HepG2 (cell line): Measurements from ENCODE around the gene TNFAIP8L3.

Experiments used
- CTCF ChIP-seq: sonication (generic); formaldehyde crosslinking; IDR thresholded peaks from 2 replicates; pipeline ENCODE4 v1.5.0; 2020; ENCODE audit warnings: mild to moderate bottlenecking, missing genetic modification reagents, moderate library complexity
- ESRRA ChIP-seq: sonication (generic); formaldehyde crosslinking; IDR thresholded peaks from 2 replicates; pipeline ENCODE4 v1.5.1; 2020; ENCODE audit warnings: mild to moderate bottlenecking, low read depth, missing genetic modification reagents
- ETV6 ChIP-seq: sonication (generic); formaldehyde crosslinking; conservative IDR thresholded peaks from 2 replicates; pipeline ENCODE4 v1.4.0; 2020; ENCODE audit warnings: missing genetic modification reagents
- GABPA ChIP-seq, 2 experiments: IDR thresholded peaks; 2 replicates each; pipeline ENCODE4 v1.6.1; 2011 to 2016; ENCODE audit warnings: low read depth in 2 of 2, low read length in 1 of 2, missing biosample characterization in 1 of 2, missing genetic modification characterization in 1 of 2
- KDM1A ChIP-seq: IDR thresholded peaks from 2 replicates; pipeline ENCODE4 v1.6.1; 2016; ENCODE audit warnings: missing compliant biosample characterization
- MXI1 ChIP-seq: IDR thresholded peaks from 3 replicates; pipeline ENCODE4 v1.6.1; 2012; ENCODE audit warnings: low read depth, low read length, inconsistent platforms, borderline replicate concordance
- NFRKB ChIP-seq: fragments of 450-650 bp; IDR thresholded peaks from 2 replicates; pipeline ENCODE4 v1.6.1; 2017
- POLR2A ChIP-seq, 2 experiments: IDR thresholded peaks; 2 replicates each; pipeline ENCODE4 v1.6.1; 2011; ENCODE audit warnings: low read depth in 2 of 2, low read length in 2 of 2, mild to moderate bottlenecking in 1 of 2, moderate library complexity in 1 of 2; ENCODE audit not compliant: insufficient read depth in 1 of 2
- RFX5 ChIP-seq: IDR thresholded peaks from 2 replicates; pipeline ENCODE4 v1.6.1; 2011; ENCODE audit warnings: low read depth, low read length, improper control_type of control experiment
- TBL1XR1 ChIP-seq: fragments of 150-350 bp; IDR thresholded peaks from 2 replicates; pipeline ENCODE4 v1.6.1; 2014; ENCODE audit warnings: borderline replicate concordance, low read length; ENCODE audit not compliant: partially characterized antibody
- ZNF10 ChIP-seq: sonication (generic); formaldehyde crosslinking; IDR thresholded peaks from 2 replicates; pipeline ENCODE4 v1.4.0; 2020; ENCODE audit warnings: mild to moderate bottlenecking, low read depth, missing genetic modification reagents, borderline replicate concordance
- ZNF234 ChIP-seq: sonication (generic); formaldehyde crosslinking; conservative IDR thresholded peaks from 2 replicates; pipeline ENCODE4 v1.5.1; 2020; ENCODE audit warnings: mild to moderate bottlenecking, missing genetic modification reagents
- ZNF275 ChIP-seq: sonication (generic); formaldehyde crosslinking; IDR thresholded peaks from 2 replicates; pipeline ENCODE4 v1.8.0; 2022; ENCODE audit warnings: missing genetic modification reagents, mild to moderate bottlenecking, inconsistent platforms, borderline replicate concordance
- ZNF616 ChIP-seq: sonication (generic); formaldehyde crosslinking; IDR thresholded peaks from 2 replicates; pipeline ENCODE4 v1.5.0; 2020; ENCODE audit warnings: low read depth, mild to moderate bottlenecking, missing genetic modification reagents

DNA sequence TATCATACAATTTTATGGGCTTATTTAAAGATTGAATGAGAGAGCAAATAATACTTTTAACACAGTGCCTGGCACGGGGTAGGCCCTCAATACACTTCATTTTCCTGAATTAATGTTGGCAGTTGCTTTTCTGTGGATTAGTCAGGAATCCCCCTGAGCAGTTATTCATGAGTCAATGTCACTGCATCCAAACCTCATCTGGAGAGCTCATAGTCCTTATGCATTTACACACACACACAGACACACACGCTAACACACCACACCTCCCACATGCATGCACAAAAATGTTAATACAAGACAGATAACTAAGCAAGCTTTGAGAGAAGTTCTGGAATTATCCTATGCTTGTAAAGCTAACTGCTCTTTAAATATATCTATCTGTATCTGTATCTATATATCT, 34.0 kb upstream of the TNFAIP8L3 start:
- TF ChIP-seq NFRKB (no peak), ETV6 (CRISPR knock-in tag) (no peak), ESRRA (no peak), ZNF234 (no peak), POLR2A (IDR thresholded peaks at IDR 0.05; ENCODE audit: insufficient read depth in 1 of 2, low read depth in 2 of 2, low read length in 2 of 2) (no peak), CTCF (CRISPR knock-in tag) (no peak), ZNF616 (CRISPR knock-in tag) (no peak), TBL1XR1 (no peak), ZNF275 (no peak), RFX5 (no peak), MXI1 (no peak), ZNF10 (CRISPR knock-in tag) (no peak), GABPA (IDR thresholded peaks at IDR 0.05; ENCODE audit: low read depth, low read length) (no peak), GABPA (CRISPR knock-in tag; IDR thresholded peaks at IDR 0.05; ENCODE audit: low read depth) (no peak), KDM1A (no peak)
